K562 (cell line): ENCODE results near the gene TRERF1. TPM values are rescaled to one million over a fixed set of nuclear protein-coding genes. Genes with fewer than 3 reads are reported as not detected.

Experiments
- MTF1 ChIP-seq: fragments of 250-450 bp; sonication (Bioruptor Pico); IDR thresholded peaks from 2 replicates; pipeline ENCODE4 v1.9.0; 2021; ENCODE audit warnings: moderate library complexity, mild to moderate bottlenecking, inconsistent platforms, borderline replicate concordance
- MYNN ChIP-seq, 2 experiments: sonication (generic); formaldehyde crosslinking in 1 of 2; IDR thresholded peaks; 2 replicates each; pipeline versions ENCODE4 v1.5.0 to v1.6.1; 2016 to 2020; ENCODE audit warnings: antibody characterized with exemption in 1 of 2, missing genetic modification reagents in 1 of 2
- NCOR1 ChIP-seq: fragments of 450-650 bp; IDR thresholded peaks from 2 replicates; pipeline ENCODE4 v1.6.1; 2016; ENCODE audit warnings: mild to moderate bottlenecking, moderate library complexity
- NR2C2 ChIP-seq, 2 experiments: fragments of 200-800 bp in 1 of 2; sonication (Bioruptor generic) in 1 of 2; sonication (generic) in 1 of 2; formaldehyde crosslinking in 1 of 2; IDR thresholded peaks; 2 replicates each; pipeline versions ENCODE4 v1.6.1 to v1.8.0; 2016 to 2022; ENCODE audit warnings: mild to moderate bottlenecking in 1 of 2, missing compliant biosample characterization in 1 of 2, missing genetic modification characterization in 1 of 2, missing genetic modification reagents in 1 of 2
- SNRNP70 ChIP-seq: fragments of 200-400 bp; formaldehyde crosslinking; optimal IDR thresholded peaks from 2 replicates; pipeline ENCODE3; 2017; ENCODE audit warnings: low read depth, low read length
- SUPT5H ChIP-seq: fragments of 450-650 bp; IDR thresholded peaks from 2 replicates; pipeline ENCODE4 v1.6.1; 2016
- TOE1 ChIP-seq, 2 experiments: fragments of 450-650 bp in 1 of 2; sonication (generic) in 1 of 2; formaldehyde crosslinking in 1 of 2; IDR thresholded peaks; 2 replicates each; pipeline versions ENCODE4 v1.7.1 to v1.8.0; 2016 to 2022; ENCODE audit warnings: borderline replicate concordance in 2 of 2, mild to moderate bottlenecking in 2 of 2, antibody characterized with exemption in 1 of 2, inconsistent platforms in 1 of 2, low read depth in 1 of 2, missing genetic modification reagents in 1 of 2, moderate library complexity in 1 of 2
- ZNF232 ChIP-seq: sonication (generic); formaldehyde crosslinking; IDR thresholded peaks from 2 replicates; pipeline ENCODE4 v1.8.0; 2022; ENCODE audit warnings: mild to moderate bottlenecking, missing genetic modification reagents
- ZNF551 ChIP-seq: fragments of 250-450 bp; sonication (Bioruptor Pico); IDR thresholded peaks from 2 replicates; pipeline ENCODE4 v1.5.0; 2021; ENCODE audit warnings: mild to moderate bottlenecking, moderate library complexity
- ZNF583 ChIP-seq: fragments of 250-450 bp; sonication (Bioruptor Pico); IDR thresholded peaks from 2 replicates; pipeline ENCODE4 v1.4.0; 2020
- polyA plus RNA-seq, 8 experiments: library from polyadenylated mRNA; depleted of rRNA in 4 of 8; stranded (reverse) in 5 of 8; unstranded in 3 of 8; fragments of >200 nt; fragmentation: Nextera tagmentation in 2 of 8; fragmentation: Illumina TruSeq in 1 of 8; extraction: Ambion mirVana in 2 of 8; extraction: Trizol in 1 of 8; gene quantifications; 2 replicates each; pipeline versions ENCODE4 v1.2.1 to v1.2.3, GENCODE V29; 2011 to 2014; ENCODE audit warnings: inconsistent platforms in 1 of 8, missing spikeins in 1 of 8
- total RNA-seq, 7 experiments: library from RNA; depleted of rRNA in 6 of 7; stranded (reverse); fragments of >200 nt in 6 of 7; fragmentation: Illumina TruSeq in 2 of 7; extraction: Trizol in 2 of 7; gene quantifications; 2 replicates each; pipeline versions ENCODE4 v1.2.1 to v1.2.3, GENCODE V29; 2011 to 2021; ENCODE audit warnings: low replicate concordance in 1 of 7
- TF ChIP-seq, protein P1 (sequence below): fragments of 250-450 bp; sonication (Bioruptor Pico); IDR thresholded peaks from 2 replicates; pipeline ENCODE4 v1.5.0; 2021; ENCODE audit warnings: mild to moderate bottlenecking, moderate library complexity
- TF ChIP-seq, protein P2 (sequence below): sonication (generic); IDR thresholded peaks from 2 replicates; pipeline ENCODE4 v1.6.1; 2016
- TF ChIP-seq, protein P3 (sequence below): sonication (generic); formaldehyde crosslinking; IDR thresholded peaks from 2 replicates; pipeline ENCODE4 v1.8.0; 2022; ENCODE audit warnings: mild to moderate bottlenecking, missing genetic modification reagents
- TF ChIP-seq, protein P4 (sequence below): fragments of 450-650 bp; formaldehyde crosslinking; IDR thresholded peaks from 2 replicates; pipeline ENCODE4 v1.4.0; 2020; ENCODE audit warnings: mild to moderate bottlenecking, moderate library complexity
- TF ChIP-seq, protein P5 (sequence below): fragments of 450-650 bp; formaldehyde crosslinking; conservative IDR thresholded peaks from 2 replicates; pipeline ENCODE4 v1.4.0; 2022; ENCODE audit warnings: mild to moderate bottlenecking, missing genetic modification characterization

TRERF1 gene
- total and polyA plus RNA-seq, 9 of the 15 experiments (the other 6 are each of a cell fraction or from before 2014, with no cell fraction given) = 0.04 to 0.20 (median 0.07) TPM; not detected in 3

DNA sequence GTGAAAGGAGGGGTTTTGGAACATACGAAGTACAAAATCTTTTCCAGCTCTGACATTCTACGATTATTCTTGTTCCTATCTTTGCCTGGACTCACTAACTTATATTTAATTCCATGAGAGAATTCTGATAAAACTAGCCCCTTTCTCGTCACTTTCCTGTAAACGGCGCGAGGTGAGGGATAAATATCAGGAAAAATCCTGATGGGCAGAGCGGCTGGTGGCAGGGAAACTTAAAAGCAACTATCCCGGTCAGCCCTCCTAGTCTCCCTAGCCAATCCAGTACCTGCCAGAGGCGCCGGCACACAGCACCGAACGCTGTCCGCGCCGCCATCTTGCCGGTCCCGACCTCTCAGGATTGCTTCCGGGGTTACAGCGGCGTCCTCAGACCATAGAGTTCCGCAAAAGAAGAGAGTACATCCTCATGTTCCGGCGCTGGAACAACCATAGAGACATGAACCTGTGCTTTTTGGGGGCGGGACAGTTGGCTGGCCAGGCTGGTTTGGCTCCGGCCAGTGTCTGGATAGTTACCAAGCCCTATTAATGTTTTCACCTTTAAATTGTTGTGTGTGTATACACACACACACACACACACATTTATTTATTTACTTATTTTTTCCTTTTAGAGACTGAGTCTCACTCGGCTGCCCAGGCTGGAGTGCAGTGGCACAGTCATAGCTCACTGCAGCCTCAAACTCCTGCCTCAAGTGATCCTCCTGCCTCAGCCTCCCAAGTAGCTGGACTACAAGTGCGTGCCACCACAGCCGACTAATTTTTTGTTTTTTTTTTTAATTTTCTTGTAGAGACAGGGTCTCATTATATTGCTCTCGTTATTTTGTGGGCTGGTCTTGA, 234.0 kb downstream of the TRERF1 start, which contains the start of gene MRPS10 (continued):
- TF ChIP-seq, protein P1, sequence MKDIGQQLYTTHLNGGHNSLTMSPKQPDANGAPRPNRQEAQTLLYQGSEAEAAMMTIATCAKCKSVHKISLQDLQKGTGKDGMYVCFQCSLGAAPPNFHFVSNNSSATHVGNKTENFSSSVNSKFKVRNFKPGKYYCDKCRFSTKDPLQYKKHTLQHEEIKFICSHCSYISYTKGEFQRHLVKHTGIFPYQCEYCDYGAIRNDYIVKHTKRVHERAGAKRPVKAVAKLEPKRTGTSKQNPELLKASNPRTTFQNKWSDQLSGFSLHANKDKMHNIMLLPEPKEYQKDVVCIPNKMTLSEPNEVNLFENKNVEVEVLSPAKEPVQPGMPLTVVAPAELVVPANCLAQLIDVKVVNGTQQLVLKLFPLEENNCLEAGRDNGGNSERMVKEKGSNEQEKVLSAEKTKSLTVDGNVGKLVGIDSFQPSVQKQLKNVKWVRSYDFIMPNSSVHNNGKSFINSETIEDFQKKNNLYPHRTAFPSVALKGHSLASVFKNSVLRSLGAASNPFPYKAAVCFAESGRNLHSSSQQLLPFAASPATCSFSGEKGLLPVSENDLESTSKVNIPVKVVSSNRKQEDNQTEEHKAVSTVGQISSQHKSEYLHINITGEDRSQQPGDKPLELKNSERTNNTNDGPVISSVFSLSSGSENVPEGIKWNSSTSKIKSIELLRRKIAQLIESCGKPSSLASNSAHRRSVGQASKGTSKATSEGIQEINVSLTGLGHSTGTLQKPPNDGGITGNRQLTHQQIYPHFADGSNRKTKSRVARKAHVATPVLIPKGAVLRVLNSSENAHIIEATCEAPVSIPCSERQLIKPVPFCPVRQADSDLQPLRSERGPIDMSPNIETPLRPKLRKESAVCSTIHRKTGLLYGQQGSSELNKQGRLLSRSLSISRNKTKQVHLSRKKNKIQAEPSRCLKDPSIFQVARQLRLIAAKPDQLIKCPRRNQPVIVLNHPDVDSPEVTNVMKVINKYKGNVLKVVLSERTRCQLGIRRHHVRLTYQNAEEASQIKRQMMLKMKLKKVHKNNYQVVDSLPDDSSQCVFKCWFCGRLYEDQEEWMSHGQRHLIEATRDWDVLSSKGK (CRISPR knock-in tag) = no peak
- TF ChIP-seq ZNF583 (CRISPR knock-in tag) (0 out of 2 replicates have a peak, but pooled peaks have one; percentile 45), MTF1 (CRISPR knock-in tag) (no peak), SUPT5H (peak; percentile 95), ZNF551 (CRISPR knock-in tag) (no peak), TOE1 (IDR thresholded peaks at IDR 0.05; ENCODE audit: borderline replicate concordance) (no peak), TOE1 (CRISPR knock-in tag; IDR thresholded peaks at IDR 0.05; ENCODE audit: borderline replicate concordance, low read depth) (no peak), SNRNP70 (no peak), NCOR1 (0 out of 2 replicates have a peak, but pooled peaks have one; percentile 14), NR2C2 (CRISPR knock-in tag; IDR thresholded peaks at IDR 0.05) (peak; percentile 100), NR2C2 (tag; IDR thresholded peaks at IDR 0.05) (peak; percentile 100), ZNF232 (CRISPR knock-in tag) (no peak), MYNN (IDR thresholded peaks at IDR 0.05) (no peak), MYNN (CRISPR knock-in tag; IDR thresholded peaks at IDR 0.05) (no peak)
- TF ChIP-seq, protein P2, sequence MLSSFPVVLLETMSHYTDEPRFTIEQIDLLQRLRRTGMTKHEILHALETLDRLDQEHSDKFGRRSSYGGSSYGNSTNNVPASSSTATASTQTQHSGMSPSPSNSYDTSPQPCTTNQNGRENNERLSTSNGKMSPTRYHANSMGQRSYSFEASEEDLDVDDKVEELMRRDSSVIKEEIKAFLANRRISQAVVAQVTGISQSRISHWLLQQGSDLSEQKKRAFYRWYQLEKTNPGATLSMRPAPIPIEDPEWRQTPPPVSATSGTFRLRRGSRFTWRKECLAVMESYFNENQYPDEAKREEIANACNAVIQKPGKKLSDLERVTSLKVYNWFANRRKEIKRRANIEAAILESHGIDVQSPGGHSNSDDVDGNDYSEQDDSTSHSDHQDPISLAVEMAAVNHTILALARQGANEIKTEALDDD = no peak
- TF ChIP-seq, protein P3, sequence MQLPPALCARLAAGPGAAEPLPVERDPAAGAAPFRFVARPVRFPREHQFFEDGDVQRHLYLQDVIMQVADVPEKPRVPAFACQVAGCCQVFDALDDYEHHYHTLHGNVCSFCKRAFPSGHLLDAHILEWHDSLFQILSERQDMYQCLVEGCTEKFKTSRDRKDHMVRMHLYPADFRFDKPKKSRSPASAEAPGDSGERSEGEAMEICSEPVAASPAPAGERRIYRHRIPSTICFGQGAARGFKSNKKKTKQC (CRISPR knock-in tag) = no peak
- TF ChIP-seq, protein P4, sequence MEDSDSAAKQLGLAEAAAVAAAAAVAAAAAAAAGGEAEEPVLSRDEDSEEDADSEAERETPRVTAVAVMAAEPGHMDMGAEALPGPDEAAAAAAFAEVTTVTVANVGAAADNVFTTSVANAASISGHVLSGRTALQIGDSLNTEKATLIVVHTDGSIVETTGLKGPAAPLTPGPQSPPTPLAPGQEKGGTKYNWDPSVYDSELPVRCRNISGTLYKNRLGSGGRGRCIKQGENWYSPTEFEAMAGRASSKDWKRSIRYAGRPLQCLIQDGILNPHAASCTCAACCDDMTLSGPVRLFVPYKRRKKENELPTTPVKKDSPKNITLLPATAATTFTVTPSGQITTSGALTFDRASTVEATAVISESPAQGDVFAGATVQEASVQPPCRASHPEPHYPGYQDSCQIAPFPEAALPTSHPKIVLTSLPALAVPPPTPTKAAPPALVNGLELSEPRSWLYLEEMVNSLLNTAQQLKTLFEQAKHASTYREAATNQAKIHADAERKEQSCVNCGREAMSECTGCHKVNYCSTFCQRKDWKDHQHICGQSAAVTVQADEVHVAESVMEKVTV (CRISPR knock-in tag) = 0 out of 2 replicates have a peak, but pooled peaks have one; percentile 6
- TF ChIP-seq, protein P5, sequence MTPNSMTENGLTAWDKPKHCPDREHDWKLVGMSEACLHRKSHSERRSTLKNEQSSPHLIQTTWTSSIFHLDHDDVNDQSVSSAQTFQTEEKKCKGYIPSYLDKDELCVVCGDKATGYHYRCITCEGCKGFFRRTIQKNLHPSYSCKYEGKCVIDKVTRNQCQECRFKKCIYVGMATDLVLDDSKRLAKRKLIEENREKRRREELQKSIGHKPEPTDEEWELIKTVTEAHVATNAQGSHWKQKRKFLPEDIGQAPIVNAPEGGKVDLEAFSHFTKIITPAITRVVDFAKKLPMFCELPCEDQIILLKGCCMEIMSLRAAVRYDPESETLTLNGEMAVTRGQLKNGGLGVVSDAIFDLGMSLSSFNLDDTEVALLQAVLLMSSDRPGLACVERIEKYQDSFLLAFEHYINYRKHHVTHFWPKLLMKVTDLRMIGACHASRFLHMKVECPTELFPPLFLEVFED (CRISPR knock-in tag) = 0 out of 2 replicates have a peak, but pooled peaks have one; percentile 11
